ENCODE results near the gene CCK. TPM values are rescaled to one million over a fixed set of nuclear protein-coding genes. Genes with fewer than 3 reads are reported as not detected.

The CCK gene
- total RNA-seq, 4 donors from 2014 or later = not detected

GRCh38 chr3:42301446-42302175 is 35.6 kb upstream of the CCK start:
- Histone ChIP-seq H3K4me1 (no peaks in the 10 kb centered on the region), H3K36me3 (no peaks in the 10 kb centered on the region), H3K4me3 (no peak overlapping the region), H3K9me3 (no peaks in the 10 kb centered on the region), H3K27me3 (no peaks in the 10 kb centered on the region), H3K27ac (no peak overlapping the region)
- no peak for DNase-seq
- no peak for TF ChIP-seq POLR2A (IDR thresholded peaks at IDR 0.05)
- no peak for TF ChIP-seq CTCF (IDR thresholded peaks at IDR 0.05)
- intact Hi-C loops (cut with DNase I; ENCODE audit: low total_unique reads) = no loop called here

- no peak overlapping the region for H3K27ac ChIP-seq
- H3K36me3 ChIP-seq = no peaks in the 10 kb centered on the region
- H3K4me3 ChIP-seq = no peak overlapping the region
- H3K9me3 ChIP-seq = no peaks in the 10 kb centered on the region
- no peak for DNase-seq
- intact Hi-C loops (cut with DNase I; ENCODE audit: low total_unique reads) = no loop called here
- H3K4me1 ChIP-seq = no peaks in the 10 kb centered on the region
- TF ChIP-seq CTCF (IDR thresholded peaks at IDR 0.05) (no peak), POLR2A (IDR thresholded peaks at IDR 0.05) (no peak)
- H3K27me3 ChIP-seq = no peaks in the 10 kb centered on the region
Observed at GRCh38 chr3:42300778-42301177, 34.8 kb upstream of the CCK start.

- Histone ChIP-seq H3K9me3 (no peaks in the 10 kb centered on the region), H3K4me3 (no peak overlapping the region), H3K27me3 (no peaks in the 10 kb centered on the region), H3K4me1 (no peaks in the 10 kb centered on the region), H3K27ac (no peak overlapping the region), H3K36me3 (no peaks in the 10 kb centered on the region)
- TF ChIP-seq POLR2A (IDR thresholded peaks at IDR 0.05) (no peak), CTCF (IDR thresholded peaks at IDR 0.05) (no peak)
- no peak for DNase-seq
- intact Hi-C loops (cut with DNase I; ENCODE audit: low total_unique reads) = no loop called here
Observed at GRCh38 chr3:42300013-42300412, 34.0 kb upstream of the CCK start.

- Histone ChIP-seq H3K27me3 (no peaks in the 10 kb centered on the region), H3K9me3 (no peaks in the 10 kb centered on the region), H3K36me3 (no peaks in the 10 kb centered on the region), H3K4me3 (no peak overlapping the region), H3K4me1 (no peaks in the 10 kb centered on the region), H3K27ac (no peak overlapping the region)
- no peak for DNase-seq
- TF ChIP-seq POLR2A (IDR thresholded peaks at IDR 0.05) (no peak), CTCF (IDR thresholded peaks at IDR 0.05) (no peak)
- intact Hi-C loops (cut with DNase I; ENCODE audit: low total_unique reads) = no loop called here
Observed at GRCh38 chr3:42298259-42298658, 32.3 kb upstream of the CCK start.

GRCh38 chr3:42292009-42292408 is 26.0 kb upstream of the CCK start:
- Histone ChIP-seq H3K36me3 (no peaks in the 10 kb centered on the region), H3K27ac (no peak overlapping the region), H3K9me3 (no peaks in the 10 kb centered on the region), H3K27me3 (no peaks in the 10 kb centered on the region), H3K4me1 (no peaks in the 10 kb centered on the region), H3K4me3 (no peak overlapping the region)
- no peak for DNase-seq
- intact Hi-C loops (cut with DNase I; ENCODE audit: low total_unique reads) = no loop called here
- TF ChIP-seq CTCF (IDR thresholded peaks at IDR 0.05) (no peak), POLR2A (IDR thresholded peaks at IDR 0.05) (no peak)
